Measurements from ENCODE around the gene TFF3.

The TFF3 gene, protein sequence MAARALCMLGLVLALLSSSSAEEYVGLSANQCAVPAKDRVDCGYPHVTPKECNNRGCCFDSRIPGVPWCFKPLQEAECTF

DNA sequence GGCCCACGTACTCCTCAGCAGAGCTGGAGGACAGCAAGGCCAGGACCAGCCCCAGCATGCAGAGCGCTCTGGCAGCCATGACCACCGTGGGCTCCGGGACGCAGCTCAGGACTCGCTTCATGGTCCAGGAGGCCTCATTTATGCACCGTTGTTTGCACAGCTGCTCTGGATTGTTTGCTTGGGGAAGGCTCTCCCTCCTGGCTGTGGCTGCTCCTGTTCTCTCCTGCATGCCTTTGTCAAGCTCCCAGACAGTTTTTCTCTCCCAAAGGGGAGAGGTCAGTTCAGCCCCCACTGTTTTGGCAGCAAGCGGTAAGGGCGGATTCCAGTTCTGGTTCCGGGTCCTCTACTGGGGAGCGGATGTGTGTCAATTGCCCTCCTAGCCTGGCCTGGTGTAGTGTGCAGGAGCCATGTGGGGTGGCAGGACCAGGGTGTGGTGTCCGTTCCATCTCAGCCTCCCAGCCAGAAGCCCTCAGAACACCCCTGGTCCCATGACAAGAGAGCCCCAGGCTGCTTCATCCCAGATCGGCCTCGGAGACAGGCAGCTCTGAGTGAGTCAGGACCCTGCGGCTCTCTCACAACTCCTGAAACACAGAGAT, at the start of gene TFF3:
TFF3 (minus strand) TSS at position 114 of the 596 bp plus-strand sequence; CDS start at position 79, 35 bp downstream.
- peak; percentile 11 for DNase-seq (ENCODE audit: low read depth)

DNA sequence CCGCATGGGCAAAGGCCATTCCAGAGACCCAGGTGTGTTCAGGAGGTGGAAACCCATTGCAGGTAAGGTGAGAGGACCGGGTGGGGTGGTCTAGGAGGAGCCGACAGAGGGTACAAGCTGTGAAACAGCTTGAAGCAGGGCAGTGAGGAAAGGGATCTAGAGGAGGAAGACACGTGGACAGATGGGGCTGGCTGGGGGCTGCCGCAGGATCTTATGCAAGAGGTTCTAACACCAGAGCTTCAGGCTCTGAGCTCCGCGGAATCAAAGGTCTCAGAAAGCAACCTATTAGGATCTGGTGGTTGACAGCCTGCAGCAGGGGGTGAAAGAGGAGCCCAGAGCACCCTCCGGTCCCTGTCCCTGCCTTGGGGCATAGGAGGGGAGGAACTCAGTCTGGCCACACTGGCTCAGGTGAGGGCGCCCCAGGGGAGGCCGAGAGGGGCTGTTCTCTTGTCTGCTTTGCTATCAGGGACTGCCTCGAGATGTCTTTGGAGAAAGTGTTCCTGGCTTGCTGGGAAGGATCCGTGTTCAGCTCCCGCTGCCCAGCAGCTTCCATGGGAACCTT, 49.2 kb upstream of the TFF3 start:
- no peak for DNase-seq (ENCODE audit: low read depth)

DNA sequence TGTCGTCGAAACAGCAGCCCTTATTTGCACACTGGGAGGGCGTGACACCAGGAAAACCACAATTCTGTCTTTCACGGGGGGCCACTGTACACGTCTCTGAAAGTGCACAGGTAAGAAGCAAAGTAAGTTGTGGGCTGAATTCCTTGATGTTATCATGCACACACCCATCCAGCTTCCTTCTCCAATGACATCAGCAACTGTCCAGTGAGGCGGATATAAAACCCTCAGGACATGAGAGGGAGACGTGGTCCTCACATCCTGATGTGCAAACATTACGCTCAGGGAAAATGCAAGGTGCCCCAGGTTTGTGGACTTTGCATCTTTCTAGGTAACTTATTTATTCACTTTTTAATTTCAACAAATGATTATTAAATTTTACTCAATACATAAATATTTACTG, 48.1 kb upstream of the TFF3 start:
- no peak for DNase-seq (ENCODE audit: low read depth)

DNA sequence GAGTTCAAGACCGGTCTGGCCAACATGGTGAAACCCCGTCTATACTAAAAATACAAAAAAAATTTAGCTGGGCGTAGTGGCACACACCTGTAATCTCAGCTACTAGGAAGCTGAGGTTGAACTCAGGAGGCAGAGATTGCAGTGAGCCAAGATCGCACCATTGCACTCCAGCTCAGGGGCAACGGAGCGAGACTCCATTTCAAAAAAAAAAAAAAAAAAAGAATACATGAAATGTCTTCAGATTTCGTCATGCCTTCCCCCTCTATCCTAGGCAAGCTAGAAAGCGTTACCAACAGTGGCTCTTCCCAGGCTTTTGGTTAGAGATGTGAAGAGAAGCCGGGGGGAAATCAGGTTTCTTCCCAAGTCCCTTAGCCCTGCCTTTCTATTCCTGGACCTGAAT, 47.5 kb upstream of the TFF3 start:
- no peak for DNase-seq (ENCODE audit: low read depth)

DNA sequence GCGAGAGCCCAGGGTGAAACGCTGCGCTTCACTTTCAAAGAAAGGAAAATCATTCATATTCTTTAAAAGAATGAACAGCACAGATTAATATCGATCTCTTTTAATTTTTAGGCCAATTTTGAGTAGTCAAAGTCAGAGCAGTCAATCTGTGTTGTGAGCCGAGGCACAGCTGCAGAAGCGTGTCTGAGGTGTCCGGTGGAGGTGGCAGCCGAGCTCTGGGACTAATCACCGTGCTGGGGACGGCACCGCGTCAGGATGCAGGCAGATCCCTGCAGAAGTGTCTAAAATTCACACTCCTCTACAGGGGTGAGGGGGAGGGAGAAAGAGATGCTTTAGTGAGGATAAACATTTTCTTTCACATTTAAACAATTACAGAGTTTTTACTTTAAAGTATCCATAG, 47.0 kb upstream of the TFF3 start:
- no peak for DNase-seq (ENCODE audit: low read depth)

DNA sequence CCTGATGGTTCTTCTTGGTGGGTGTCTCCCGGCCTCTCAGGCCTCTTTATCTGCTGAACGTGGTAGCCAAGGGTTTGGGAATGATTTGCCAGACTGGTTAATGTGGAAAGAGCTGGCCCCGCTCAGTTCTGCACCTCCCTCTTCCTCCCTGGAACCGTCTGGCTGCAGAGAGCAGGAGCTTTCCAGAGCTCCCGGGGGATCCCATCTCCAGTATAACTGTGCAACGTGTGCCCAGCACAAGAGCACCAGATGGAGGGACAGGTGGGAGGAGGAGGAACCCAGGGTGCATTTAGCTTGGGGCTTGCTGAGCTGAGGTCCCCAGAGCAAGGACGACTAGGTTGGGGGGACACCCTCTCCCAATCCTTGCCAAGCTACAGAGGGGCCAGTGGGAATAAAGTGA, 46.1 kb upstream of the TFF3 start:
- DNase-seq (ENCODE audit: low read depth), result no peak

DNA sequence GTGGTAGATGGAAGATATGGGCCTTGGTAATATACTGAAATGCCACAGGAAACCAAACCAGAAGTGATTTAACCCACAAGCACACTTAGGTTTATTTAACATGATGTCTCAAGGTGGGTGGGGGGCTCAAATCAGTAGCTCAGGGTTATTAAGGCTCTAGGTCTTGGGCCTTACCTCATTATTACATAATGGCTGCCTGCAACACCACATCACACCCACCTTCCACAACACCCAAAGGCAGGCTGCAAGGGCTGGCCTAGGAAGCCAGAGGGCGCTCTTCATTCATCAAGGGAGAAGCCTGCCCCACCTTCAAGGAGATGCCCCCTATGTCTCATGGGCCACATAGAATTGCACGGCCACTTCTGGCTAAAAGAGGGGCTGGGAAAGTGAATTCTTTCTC, 45.1 kb upstream of the TFF3 start:
- DNase-seq (ENCODE audit: low read depth), result no peak

DNA sequence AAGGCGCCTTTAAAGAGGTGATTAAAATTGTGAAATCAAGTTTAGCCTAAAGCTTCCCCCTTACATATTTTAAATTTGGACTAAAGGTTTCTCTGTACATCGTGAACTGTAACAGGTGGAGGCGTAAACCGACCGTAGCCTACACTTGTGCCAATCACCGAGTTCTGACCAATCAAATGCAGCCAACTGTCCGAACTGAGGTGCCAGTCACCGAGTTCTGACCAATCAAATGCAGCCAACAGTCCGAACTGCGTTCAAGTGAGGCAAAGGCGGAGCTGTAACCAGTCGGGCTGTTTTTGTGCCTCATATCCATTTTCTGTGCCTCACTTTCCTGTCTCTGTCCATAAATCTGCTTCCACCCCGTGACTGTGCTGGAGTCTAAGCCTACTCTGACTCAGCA, 43.7 kb upstream of the TFF3 start:
- no peak for DNase-seq (ENCODE audit: low read depth)

DNA sequence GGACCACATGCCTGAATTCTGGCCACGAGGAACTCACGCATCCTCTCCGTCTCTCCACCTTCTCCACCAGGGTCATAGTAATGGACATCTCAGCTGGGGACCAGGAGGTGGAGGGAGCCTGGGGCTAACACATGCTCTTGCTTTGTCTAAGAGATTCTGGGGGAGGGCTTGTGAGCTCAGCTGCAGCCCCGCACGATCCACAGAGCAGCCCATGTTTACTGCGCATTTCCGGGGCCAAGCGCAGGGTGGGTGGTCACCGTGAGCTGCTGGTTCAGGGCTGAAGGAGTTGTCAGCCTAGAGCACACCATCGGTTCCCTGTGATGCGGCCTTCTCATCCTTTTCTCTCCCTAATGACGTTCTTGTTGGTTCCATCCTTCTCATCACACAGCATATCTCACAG, 43.1 kb upstream of the TFF3 start:
- no peak for DNase-seq (ENCODE audit: low read depth)

DNA sequence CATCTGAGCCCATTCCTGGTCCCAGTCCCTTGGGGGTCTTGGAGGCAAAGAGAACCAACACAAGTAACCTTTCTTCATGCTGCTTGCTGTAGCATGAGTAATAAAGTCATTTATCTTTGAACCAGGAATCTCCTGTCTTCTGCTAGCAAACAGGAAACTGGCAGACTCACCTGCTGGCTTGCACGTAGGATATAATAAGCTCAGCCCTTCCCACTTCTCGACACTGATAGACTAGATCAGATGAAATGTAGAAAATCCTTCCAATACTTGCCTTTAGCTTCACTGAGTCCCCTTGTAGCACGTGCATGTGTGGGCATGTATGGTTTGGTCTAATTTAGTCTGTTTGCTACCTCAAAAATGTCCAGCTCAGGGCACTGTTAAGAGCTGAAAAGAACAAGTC, 42.1 kb upstream of the TFF3 start:
- DNase-seq (ENCODE audit: low read depth), result no peak

DNA sequence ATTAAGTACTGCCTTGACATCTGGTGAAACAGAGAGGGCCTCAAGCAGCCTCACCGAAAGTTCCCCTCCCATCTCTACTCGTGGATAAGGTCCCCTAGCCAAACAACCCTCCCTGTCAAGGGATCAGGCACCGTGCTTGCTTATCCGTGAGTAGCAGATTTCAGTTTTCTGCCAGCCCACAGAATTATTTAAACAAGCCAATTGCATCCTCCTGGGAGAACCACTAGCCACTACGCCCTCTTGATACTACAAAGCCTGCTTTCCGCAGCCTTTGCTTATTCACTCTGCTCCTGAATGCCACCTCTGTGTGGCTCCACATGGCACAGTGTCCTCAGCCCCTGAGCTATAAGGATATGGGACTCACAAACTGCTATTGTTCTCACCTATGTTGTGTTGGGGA, 41.4 kb upstream of the TFF3 start:
- DNase-seq (ENCODE audit: low read depth), result no peak

DNA sequence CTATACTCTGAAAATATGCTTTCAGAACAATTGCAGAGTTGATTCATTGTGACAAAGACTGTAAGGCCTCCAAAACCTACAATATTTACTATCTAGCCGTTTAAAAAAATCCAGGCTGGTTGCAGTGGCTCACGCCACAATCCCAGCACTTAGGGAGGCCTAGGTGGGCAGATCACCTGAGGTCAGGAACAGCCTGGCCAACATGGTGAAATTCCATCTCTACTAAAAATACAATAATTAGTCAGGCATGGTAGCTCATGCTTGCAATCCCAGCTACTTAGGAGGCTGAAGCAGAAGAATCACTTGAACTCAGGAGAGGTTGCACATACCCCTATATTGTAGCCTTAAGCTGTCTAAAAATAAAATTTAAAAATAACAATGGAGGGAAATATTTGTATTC, 40.8 kb upstream of the TFF3 start:
- DNase-seq (ENCODE audit: low read depth), result no peak

DNA sequence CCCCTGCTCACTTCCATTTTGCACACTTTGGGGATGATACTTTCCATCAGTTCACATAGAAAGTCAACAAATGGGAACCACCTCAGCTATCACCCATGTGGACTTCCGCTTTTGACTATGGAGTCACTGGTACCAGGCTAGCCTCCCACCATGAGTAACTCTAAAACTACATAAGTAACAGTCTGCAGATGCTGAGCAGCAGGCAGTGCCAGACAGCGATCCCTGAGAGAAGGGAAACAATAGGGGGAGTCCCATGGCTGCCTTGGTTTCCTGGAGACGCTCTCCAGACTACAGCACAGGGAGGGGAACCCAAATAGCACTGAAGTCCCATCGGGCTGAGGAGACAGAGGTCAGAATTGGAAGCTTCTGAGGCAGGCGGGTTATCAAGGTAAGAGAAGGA, 38.4 kb upstream of the TFF3 start:
- no peak for DNase-seq (ENCODE audit: low read depth)

DNA sequence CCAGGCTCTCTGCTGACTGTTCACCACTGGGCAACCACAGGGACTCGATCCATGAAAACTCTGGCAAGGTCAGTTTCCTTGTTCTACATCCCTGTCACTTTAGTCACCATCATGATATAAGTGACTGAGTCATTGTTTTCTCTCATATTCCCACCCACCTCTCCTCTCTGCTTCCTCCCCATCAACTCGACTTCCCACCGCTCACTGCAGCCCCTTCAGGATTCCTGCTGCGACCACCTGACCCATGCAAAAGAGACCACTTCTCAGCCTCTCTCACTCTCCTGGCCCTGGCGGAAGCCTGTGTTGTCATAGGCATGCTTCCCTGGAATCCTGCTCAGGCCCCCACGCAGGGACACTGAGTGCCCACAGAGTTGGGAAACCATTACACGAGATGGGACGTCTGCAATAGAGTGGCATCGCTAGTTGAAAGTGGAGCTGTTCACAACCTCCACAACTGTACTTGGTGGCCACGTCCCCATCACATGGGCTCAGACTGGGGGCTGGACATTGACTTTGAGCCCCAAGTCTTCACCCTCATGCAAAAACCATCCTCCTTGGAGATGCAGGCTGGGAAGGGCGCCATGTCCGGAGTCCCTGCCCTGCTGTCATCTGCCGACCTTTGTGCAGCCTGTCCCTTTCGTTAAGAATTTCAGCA, 37.4 kb upstream of the TFF3 start:
- no peak for DNase-seq (ENCODE audit: low read depth)

DNA sequence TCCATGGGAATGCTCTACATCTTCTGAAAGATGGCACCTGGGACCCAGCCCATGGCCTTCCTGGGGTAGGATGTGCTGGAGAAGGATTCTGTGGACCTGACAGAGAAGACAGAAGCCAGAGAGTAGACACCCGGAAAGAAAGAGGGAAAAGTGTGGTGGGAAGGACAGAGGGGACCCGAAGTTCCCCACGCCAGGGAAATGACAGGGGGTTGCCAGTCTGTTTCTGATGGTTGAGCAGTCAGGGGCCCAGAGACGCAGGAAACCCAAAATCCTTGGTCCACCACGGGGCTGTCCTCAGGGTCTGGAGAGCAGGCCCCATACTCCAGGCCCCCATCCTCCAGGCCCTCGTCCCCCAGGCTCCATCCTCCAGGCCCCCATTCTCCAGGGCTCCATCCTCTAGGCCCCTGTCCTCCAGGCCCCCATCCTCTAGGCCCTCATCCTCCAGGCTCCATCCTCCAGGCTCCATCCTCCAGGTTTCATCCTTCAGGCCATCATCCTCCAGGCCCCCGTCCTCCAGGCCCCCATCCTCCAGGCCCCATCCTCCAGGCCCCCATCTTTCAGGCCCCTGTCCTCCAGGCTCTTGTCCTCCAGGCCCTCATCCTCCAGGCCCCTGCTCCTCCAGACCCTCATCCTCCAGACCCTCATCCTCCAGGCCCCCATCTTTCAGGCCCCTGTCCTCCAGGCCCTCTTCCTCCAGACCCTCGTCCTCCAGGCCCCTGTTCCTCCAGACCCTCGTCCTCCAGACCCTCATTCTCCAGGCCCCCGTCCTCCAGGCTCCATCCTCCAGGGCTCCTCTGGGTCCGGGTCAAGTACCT, 36.6 kb upstream of the TFF3 start:
- no peak for DNase-seq (ENCODE audit: low read depth)

DNA sequence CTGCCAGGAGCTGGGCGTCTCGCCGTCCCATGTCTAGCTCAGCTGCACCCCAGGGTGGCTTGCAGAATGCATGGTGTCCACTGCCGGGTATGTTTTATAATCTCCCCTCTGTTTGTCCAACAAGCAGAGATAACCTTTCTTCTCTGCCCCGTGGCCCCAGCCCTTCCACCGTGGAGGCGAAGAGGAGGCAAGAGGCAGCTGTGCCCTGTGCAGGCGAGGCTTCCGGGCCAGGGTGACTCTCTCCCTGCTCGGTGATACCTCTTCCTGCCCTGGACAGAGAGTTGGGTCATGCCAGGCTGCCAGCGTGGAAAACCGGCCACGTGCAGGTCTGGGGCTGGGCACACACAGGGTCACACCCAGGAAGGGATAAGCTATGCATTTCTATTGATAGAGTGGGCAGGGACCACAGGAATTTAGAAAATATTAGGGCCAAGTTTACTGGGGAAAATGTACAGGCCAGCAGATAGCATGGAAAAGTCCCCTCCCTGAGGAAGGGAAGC, 35.8 kb upstream of the TFF3 start, which contains the start of gene TFF2:
TFF2 (minus strand) TSS at position 68 of the 500 bp plus-strand sequence; CDS start at position 31, 37 bp downstream.
- DNase-seq (ENCODE audit: low read depth), result no peak

DNA sequence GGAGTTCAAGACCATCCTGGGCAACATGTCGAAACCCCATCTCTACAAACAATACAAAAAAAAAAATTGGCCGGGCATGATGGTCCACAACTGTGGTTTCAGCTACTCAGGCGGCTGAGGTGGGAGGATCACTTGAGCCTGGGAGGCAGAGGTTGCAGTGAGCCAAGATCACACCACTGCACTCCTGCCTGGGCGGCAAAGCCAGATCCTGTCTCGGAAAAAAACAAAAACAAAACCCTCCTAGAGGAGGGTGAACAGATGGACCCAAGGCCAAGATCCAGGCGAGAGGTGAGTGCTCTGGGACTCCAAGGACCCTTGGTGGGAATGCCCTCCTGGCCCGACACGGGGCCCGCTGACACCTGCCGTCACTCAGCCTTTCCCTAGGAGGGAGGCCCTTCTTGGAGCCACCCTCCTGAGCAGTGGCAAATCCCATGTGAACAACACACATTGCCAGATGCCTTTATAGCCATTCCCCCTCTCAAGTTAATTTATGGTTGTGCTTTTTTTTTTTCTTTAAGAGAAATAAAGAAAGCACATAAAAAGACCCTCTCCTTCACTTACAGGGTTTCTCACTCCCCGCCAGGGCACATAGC, 35.2 kb upstream of the TFF3 start:
- no peak for DNase-seq (ENCODE audit: low read depth)

DNA sequence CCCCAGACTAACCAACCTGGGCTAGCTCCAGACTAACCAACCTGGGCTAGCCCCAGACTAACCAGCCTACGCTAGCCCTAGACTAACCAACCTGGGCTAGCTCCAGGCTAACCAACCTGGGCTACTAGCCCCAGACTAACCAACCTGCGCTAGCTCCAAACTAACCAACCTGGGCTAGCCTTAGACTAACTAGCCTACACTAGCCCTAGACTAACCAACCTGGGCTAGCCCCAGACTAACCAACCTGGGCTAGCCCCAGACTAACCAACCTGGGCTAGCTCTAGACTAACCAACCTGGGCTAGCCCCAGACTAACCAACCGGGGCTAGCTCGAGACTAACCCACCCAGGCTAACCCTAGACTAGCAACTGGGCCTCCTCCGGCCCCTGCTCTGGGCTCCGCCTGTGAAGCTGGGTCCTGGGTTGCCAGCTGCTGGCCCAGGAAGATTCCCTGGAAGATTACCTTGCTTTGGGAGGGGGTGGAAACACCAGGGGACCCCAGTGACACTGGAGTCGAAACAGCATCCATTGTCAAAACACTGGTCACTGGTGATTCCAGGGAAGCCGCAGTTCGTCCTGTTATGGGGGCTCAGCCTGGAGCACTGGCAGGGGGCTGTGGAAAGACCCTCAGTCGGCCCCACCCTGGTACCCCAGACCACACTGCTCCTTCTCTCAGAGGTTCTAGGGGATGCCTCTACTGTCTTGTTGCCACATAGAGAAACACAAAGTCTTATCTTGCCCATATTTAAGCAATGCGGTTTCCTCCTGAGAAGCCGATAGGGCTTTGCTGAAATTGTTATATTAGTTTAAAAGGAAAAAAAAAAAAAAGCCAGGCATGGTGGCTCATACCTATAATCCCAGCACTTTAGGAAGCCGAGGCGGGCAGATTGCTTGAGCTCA, 34.5 kb upstream of the TFF3 start:
- DNase-seq (ENCODE audit: low read depth), result no peak

DNA sequence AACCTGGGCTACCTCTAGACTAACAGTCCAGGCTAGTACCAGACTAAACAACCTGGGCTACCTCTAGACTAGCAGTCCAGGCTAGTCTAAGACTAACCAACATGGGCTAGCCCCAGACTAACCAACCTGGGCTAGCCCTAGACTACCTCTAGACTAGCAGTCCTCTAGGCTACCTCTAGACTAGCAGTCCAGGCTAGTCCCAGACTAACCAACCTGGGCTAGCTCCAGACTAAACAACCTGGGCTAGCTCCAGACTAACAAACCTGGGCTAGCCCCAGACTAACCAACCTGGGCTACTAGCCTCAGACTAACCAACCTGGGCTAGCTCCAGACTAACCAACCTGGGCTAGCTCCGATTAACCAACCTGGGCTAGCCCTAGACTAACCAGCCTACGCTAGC, 33.6 kb upstream of the TFF3 start:
- DNase-seq (ENCODE audit: low read depth), result no peak

DNA sequence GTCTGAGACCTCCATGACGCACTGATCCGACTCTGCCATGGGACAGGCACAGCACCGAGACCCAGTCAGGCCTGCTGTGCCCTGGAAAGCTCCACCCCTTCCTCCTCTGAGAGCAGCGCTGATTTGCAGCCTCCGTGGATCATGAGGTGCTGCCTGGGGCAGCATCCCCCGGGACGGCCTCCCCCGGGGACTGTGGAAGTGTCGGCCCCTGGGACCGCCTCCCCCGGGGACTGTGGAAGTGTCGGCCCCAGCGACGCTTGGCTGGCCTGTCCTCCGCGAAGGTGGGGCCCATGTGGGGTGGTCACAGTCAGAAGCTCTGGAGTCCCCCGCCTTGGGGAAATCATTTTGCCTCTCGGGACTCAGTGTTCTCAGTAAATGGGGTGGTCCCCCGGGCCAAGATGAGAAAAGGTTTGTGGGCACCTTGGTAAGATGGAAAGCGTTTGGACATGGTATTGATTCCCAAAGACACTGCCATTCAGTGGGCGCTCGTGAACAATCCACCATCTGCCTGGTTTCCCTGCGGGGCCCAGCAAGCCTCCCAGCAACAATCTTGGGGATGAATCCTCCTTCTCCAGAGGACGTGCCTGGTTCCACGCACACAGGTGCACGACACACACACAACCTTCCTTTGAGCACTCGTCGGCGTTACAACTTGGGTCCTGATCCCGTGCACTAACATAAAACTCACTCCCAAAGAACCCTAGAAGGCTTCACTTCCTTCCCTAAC, 32.6 kb upstream of the TFF3 start:
- no peak for DNase-seq (ENCODE audit: low read depth)
